Hepatocyte (in vitro differentiated cells): ENCODE results near the gene FGF2. TPM values are rescaled to one million over a fixed set of nuclear protein-coding genes. Genes with fewer than 3 reads are reported as not detected.

ENCODE experiments used
- DNase-seq: peaks from one replicate; pipeline ENCODE4 v3.0.0-alpha.2; 2016; ENCODE audit warnings: low spot score
- H2AFZ ChIP-seq: fragments of 200-600 bp; sonication (generic); 2 replicates; pipeline ENCODE4 v1.6.0; 2016; ENCODE audit warnings: antibody characterized with exemption, mild to moderate bottlenecking
- H3K27ac ChIP-seq: fragments of 200-600 bp; sonication (generic); 2 replicates; pipeline ENCODE4 v1.5.1; 2016; ENCODE audit warnings: mild to moderate bottlenecking
- H3K27me3 ChIP-seq: fragments of 200-600 bp; sonication (generic); 2 replicates; pipeline ENCODE4 v1.6.1; 2016
- H3K36me3 ChIP-seq: fragments of 200-600 bp; sonication (generic); replicated peaks from 2 replicates; pipeline ENCODE4 v1.5.1; 2016; ENCODE audit warnings: low read depth; ENCODE audit not compliant: insufficient read depth
- H3K4me1 ChIP-seq: fragments of 200-600 bp; sonication (generic); 2 replicates; pipeline ENCODE4 v1.5.1; 2016; ENCODE audit warnings: mild to moderate bottlenecking, moderate library complexity; ENCODE audit not compliant: insufficient read depth
- H3K4me2 ChIP-seq: fragments of 200-600 bp; sonication (generic); 2 replicates; pipeline ENCODE4 v1.6.0; 2016
- H3K4me3 ChIP-seq: fragments of 200-600 bp; sonication (generic); 2 replicates; pipeline ENCODE4 v1.5.1; 2016; ENCODE audit warnings: mild to moderate bottlenecking
- H3K79me2 ChIP-seq: fragments of 200-600 bp; sonication (generic); 2 replicates; pipeline ENCODE4 v1.6.0; 2017; ENCODE audit warnings: mild to moderate bottlenecking
- H3K9me2 ChIP-seq: fragments of 200-600 bp; sonication (generic); replicated peaks from 2 replicates; pipeline ENCODE4 v1.6.0; 2017; ENCODE audit warnings: mild to moderate bottlenecking; ENCODE audit not compliant: insufficient read depth
- H3K9me3 ChIP-seq: fragments of 200-600 bp; sonication (generic); 2 replicates; pipeline ENCODE4 v1.5.1; 2016; ENCODE audit warnings: low read depth, mild to moderate bottlenecking
- H4K20me1 ChIP-seq: fragments of 200-600 bp; sonication (generic); 2 replicates; pipeline ENCODE4 v1.6.0; 2016; ENCODE audit warnings: mild to moderate bottlenecking; ENCODE audit not compliant: insufficient read depth, poor library complexity, severe bottlenecking
- EZH2 ChIP-seq: fragments of 200-600 bp; sonication (generic); IDR thresholded peaks from 2 replicates; pipeline ENCODE4 v1.6.1; 2016; ENCODE audit warnings: antibody characterized with exemption, mild to moderate bottlenecking, borderline replicate concordance
- EZH2phosphoT487 ChIP-seq: fragments of 200-600 bp; sonication (generic); IDR thresholded peaks from one replicate; pipeline ENCODE4 v1.6.1; 2018; ENCODE audit warnings: antibody characterized with exemption, mild to moderate bottlenecking, low read depth, moderate library complexity; ENCODE audit not compliant: unreplicated experiment, severe bottlenecking
- WGBS: methylation state at CpG from one replicate; pipeline ENCODE4 v1.1.6; 2016; ENCODE audit warnings: low lambda C conversion rate; ENCODE audit errors: missing lambda C conversion rate; 5-methylcytosine and 5-hydroxymethylcytosine counted together
- polyA plus RNA-seq: library from polyadenylated mRNA; unstranded; fragments of >200 nt; fragmentation: Nextera tagmentation; extraction: Ambion mirVana; gene quantifications from 2 replicates; pipeline ENCODE4 v1.2.1, GENCODE V29; 2016
- total RNA-seq: library from RNA; depleted of rRNA; stranded (reverse); fragments of >200 nt; gene quantifications from 2 replicates; pipeline ENCODE4 v1.2.3, GENCODE V29; 2014
- TF ChIP-seq, protein P1 (sequence below): fragments of 200-600 bp; sonication (generic); IDR thresholded peaks from 2 replicates; pipeline ENCODE4 v1.5.1; 2016; ENCODE audit warnings: antibody characterized with exemption, mild to moderate bottlenecking; ENCODE audit not compliant: poor library complexity

The FGF2 gene
- total and polyA plus RNA-seq, 2 experiments from 2014 or later: 3.9 to 9.7 TPM

DNA sequence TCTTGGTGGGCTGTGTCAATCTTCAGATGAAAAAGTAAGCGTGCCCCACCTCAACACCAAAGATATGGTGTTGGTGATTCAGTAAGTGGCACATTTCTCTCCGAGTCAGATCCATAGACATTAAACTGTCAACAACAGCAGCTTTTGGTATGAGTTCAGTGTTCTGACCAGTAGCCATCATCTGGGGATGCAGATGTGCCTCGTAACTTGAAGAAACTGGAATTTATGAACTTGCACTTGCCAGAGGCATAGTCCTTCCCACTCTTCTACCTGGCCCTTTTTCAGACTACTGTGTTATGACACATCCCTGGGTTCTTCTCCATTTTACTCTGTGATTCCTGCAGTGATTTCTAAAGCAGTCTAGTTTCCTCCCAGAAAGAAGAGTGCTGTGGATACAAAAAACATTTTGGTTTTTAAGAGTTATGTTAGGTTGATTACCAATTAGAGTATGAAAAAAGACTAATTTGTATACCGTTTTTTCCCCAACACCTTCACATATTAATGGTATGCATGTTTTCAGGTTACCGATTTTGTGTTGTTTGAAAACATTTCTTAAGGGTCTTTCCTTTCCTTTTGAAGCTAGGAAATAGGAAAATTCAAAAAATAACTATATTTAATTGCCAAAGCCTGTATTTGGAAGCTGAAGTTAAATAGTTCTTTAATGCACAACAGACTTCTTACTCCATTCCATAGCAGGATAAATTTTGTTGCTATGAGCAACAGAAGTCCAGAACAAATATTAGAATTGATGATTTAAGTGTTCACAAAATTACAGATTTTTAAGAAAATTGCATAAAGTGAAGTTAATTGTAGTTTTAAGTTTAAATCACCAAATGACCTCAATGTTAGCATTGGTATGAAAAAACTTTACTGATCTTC is 56.5 kb downstream of the FGF2 start:
- H4K20me1 ChIP-seq: no peaks in the 10 kb centered on the region
- no peak for DNase-seq
- H3K9me3 ChIP-seq: no peaks in the 10 kb centered on the region
- no peaks in the 10 kb centered on the region for H3K4me1 ChIP-seq
- H3K4me3 ChIP-seq: no peak overlapping the region
- no peaks in the 10 kb centered on the region for H3K27me3 ChIP-seq
- H3K27ac ChIP-seq: no peak overlapping the region
- H3K9me2 ChIP-seq: no peaks in the 10 kb centered on the region
- H3K79me2 ChIP-seq: no peaks in the 10 kb centered on the region
- H2AFZ ChIP-seq: no peak overlapping the region
- H3K36me3 ChIP-seq: no peaks in the 10 kb centered on the region
- TF ChIP-seq, protein P1, sequence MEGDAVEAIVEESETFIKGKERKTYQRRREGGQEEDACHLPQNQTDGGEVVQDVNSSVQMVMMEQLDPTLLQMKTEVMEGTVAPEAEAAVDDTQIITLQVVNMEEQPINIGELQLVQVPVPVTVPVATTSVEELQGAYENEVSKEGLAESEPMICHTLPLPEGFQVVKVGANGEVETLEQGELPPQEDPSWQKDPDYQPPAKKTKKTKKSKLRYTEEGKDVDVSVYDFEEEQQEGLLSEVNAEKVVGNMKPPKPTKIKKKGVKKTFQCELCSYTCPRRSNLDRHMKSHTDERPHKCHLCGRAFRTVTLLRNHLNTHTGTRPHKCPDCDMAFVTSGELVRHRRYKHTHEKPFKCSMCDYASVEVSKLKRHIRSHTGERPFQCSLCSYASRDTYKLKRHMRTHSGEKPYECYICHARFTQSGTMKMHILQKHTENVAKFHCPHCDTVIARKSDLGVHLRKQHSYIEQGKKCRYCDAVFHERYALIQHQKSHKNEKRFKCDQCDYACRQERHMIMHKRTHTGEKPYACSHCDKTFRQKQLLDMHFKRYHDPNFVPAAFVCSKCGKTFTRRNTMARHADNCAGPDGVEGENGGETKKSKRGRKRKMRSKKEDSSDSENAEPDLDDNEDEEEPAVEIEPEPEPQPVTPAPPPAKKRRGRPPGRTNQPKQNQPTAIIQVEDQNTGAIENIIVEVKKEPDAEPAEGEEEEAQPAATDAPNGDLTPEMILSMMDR: no peak
- TF ChIP-seq EZH2phosphoT487: no peak
- TF ChIP-seq EZH2: no peak
- H3K4me2 ChIP-seq: no peak overlapping the region
- 91% methylated on average over 5 of the region's 5 CpGs for WGBS

DNA sequence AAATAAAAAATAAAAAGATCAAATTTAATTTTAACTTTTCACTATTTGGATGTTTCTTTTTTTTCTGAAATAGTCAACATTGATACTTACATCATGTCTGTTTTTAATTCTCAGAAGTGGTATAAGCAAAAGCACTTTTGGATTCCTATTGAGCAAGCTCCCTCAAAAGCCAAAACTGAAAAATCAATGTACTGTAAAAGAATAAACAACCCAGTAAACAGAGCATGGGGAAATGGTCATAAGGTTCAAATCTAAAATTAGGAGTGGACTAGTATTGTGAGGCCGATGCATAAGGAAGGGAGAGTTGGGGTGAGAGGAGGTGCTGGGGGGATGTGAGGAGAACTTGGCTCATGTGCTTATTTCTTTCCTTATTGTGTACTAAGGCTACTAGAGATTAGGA is 57.9 kb downstream of the FGF2 start:
- no peaks in the 10 kb centered on the region for H3K36me3 ChIP-seq
- no peaks in the 10 kb centered on the region for H3K79me2 ChIP-seq
- TF ChIP-seq, protein P1: no peak
- TF ChIP-seq EZH2phosphoT487 (no peak), EZH2 (no peak)
- no peaks in the 10 kb centered on the region for H3K9me2 ChIP-seq
- H2AFZ ChIP-seq: no peak overlapping the region
- WGBS: 100% methylated on average over 1 of the region's 1 CpG
- no peak overlapping the region for H3K4me2 ChIP-seq
- H3K4me3 ChIP-seq: no peak overlapping the region
- no peaks in the 10 kb centered on the region for H3K9me3 ChIP-seq
- no peaks in the 10 kb centered on the region for H3K27me3 ChIP-seq
- no peaks in the 10 kb centered on the region for H4K20me1 ChIP-seq
- H3K4me1 ChIP-seq: no peaks in the 10 kb centered on the region
- H3K27ac ChIP-seq: no peak overlapping the region
- DNase-seq: no peak

DNA sequence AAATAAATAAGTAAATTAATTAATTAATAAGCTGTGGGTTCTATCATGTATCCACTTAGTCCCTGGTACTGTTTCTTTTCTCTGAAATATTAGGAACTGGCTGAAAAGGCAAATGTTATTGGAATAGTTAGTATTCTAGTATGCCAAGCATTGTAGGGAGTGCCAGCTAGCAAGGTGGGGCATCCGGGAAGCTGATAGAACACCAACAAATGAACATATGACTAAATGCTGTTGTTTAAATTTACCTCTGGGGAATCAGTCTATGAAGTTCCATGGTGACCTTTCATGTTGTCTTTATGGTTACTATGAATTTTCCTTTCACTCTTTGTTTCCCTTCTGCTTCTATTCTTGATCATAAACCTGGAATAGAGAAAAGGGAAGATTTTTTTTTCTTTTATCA is 63.1 kb downstream of the FGF2 start:
- H3K4me2 ChIP-seq: no peak overlapping the region
- no peaks in the 10 kb centered on the region for H3K9me2 ChIP-seq
- no peaks in the 10 kb centered on the region for H3K79me2 ChIP-seq
- TF ChIP-seq EZH2phosphoT487 (no peak), EZH2 (no peak)
- TF ChIP-seq, protein P1: no peak
- no peaks in the 10 kb centered on the region for H4K20me1 ChIP-seq
- H3K27ac ChIP-seq: no peak overlapping the region
- H3K4me3 ChIP-seq: no peak overlapping the region
- no peaks in the 10 kb centered on the region for H3K9me3 ChIP-seq
- H3K36me3 ChIP-seq: no peaks in the 10 kb centered on the region
- no peaks in the 10 kb centered on the region for H3K27me3 ChIP-seq
- 100% methylated on average over 1 of the region's 1 CpG for WGBS
- H3K4me1 ChIP-seq: peaks cover 7% of the 10 kb centered on the region
- no peak overlapping the region for H2AFZ ChIP-seq
- no peak for DNase-seq
